ENCODE measurements around the gene ETFRF1.
A peak's percentile ranks its signal among the peaks of the same experiment; 100 is the strongest.

Gene ETFRF1

GRCh38 chr12:25195056-25195971, at the start of gene ETFRF1, which contains the start of gene DNAI7:
TSS of gene ETFRF1 (plus strand) at chr12:25195237. CDS start at chr12:25203957, 8,720 bp downstream.
TSS of gene DNAI7 (minus strand) at chr12:25195160. CDS start at chr12:25195078, 82 bp downstream.
- Histone ChIP-seq H3K4me2 (peak within 1 kb of the TSS; percentile 78), H3K27me3 (ENCODE audit: insufficient read depth, low read depth) (no peaks in the 10 kb centered on the region), H2AFZ (ENCODE audit: low read depth) (peak within 1 kb of the TSS; percentile 62), H3K4me3 (IDR thresholded peaks at IDR 0.05; ENCODE audit: insufficient read depth, low read depth, low read length) (no peak within 1 kb of the TSS), H3K4me1 (ENCODE audit: low read depth, poor library complexity, severe bottlenecking) (peaks cover 17% of the 10 kb centered on the region), H3K79me2 (ENCODE audit: insufficient read depth, low read depth) (no peaks in the 10 kb centered on the region; the same call in 1 of the 2 replicates), H4K20me1 (ENCODE audit: insufficient read depth) (no peaks in the 10 kb centered on the region), H3K36me3 (ENCODE audit: insufficient read depth) (no peaks in the 10 kb centered on the region), H3K9ac (peak within 1 kb of the TSS; percentile 79), H3K27ac (peak within 1 kb of the TSS; percentile 87)
- TF ChIP-seq CTCF (conservative IDR thresholded peaks at IDR 0.05; ENCODE audit: low read depth, low read length) = no peak

GRCh38 chr12:25146686-25147085, 48.4 kb upstream of the ETFRF1 start:
- no peak for TF ChIP-seq CTCF (conservative IDR thresholded peaks at IDR 0.05; ENCODE audit: low read depth, low read length)
- Histone ChIP-seq H3K4me1 (ENCODE audit: low read depth, poor library complexity, severe bottlenecking) (no peaks in the 10 kb centered on the region), H3K9ac (no peak overlapping the region), H3K36me3 (ENCODE audit: insufficient read depth) (no peaks in the 10 kb centered on the region), H3K27me3 (ENCODE audit: insufficient read depth, low read depth) (no peaks in the 10 kb centered on the region), H4K20me1 (ENCODE audit: insufficient read depth) (no peaks in the 10 kb centered on the region), H3K79me2 (ENCODE audit: insufficient read depth, low read depth) (no peaks in the 10 kb centered on the region), H3K27ac (no peak overlapping the region), H2AFZ (ENCODE audit: low read depth) (no peak overlapping the region), H3K4me3 (IDR thresholded peaks at IDR 0.05; ENCODE audit: insufficient read depth, low read depth, low read length) (no peak overlapping the region), H3K4me2 (no peak overlapping the region)

GRCh38 chr12:25151476-25151875, 43.6 kb upstream of the ETFRF1 start:
- Histone ChIP-seq H3K36me3 (ENCODE audit: insufficient read depth) (no peaks in the 10 kb centered on the region), H3K4me2 (no peak overlapping the region), H3K27me3 (ENCODE audit: insufficient read depth, low read depth) (no peaks in the 10 kb centered on the region), H3K27ac (no peak overlapping the region), H3K9ac (no peak overlapping the region), H2AFZ (ENCODE audit: low read depth) (no peak overlapping the region), H3K79me2 (ENCODE audit: insufficient read depth, low read depth) (no peaks in the 10 kb centered on the region), H4K20me1 (ENCODE audit: insufficient read depth) (no peaks in the 10 kb centered on the region), H3K4me1 (ENCODE audit: low read depth, poor library complexity, severe bottlenecking) (peaks cover 6% of the 10 kb centered on the region), H3K4me3 (IDR thresholded peaks at IDR 0.05; ENCODE audit: insufficient read depth, low read depth, low read length) (no peak overlapping the region)
- TF ChIP-seq CTCF (conservative IDR thresholded peaks at IDR 0.05; ENCODE audit: low read depth, low read length) = no peak

GRCh38 chr12:25152055-25152454, 43.0 kb upstream of the ETFRF1 start:
- H3K4me3 ChIP-seq (IDR thresholded peaks at IDR 0.05; ENCODE audit: insufficient read depth, low read depth, low read length) = no peak overlapping the region

More at GRCh38 chr12:25152055-25152454, 43.0 kb upstream of the ETFRF1 start:
- H3K9ac ChIP-seq = no peak overlapping the region
- H3K27ac ChIP-seq = no peak overlapping the region
- H3K27me3 ChIP-seq (ENCODE audit: insufficient read depth, low read depth) = no peaks in the 10 kb centered on the region
- no peaks in the 10 kb centered on the region for H3K36me3 ChIP-seq (ENCODE audit: insufficient read depth)
- H4K20me1 ChIP-seq (ENCODE audit: insufficient read depth) = no peaks in the 10 kb centered on the region
- H3K4me2 ChIP-seq = no peak overlapping the region
- H3K4me1 ChIP-seq (ENCODE audit: low read depth, poor library complexity, severe bottlenecking) = peaks cover 6% of the 10 kb centered on the region
- H2AFZ ChIP-seq (ENCODE audit: low read depth) = no peak overlapping the region
- no peaks in the 10 kb centered on the region for H3K79me2 ChIP-seq (ENCODE audit: insufficient read depth, low read depth)
- TF ChIP-seq CTCF (conservative IDR thresholded peaks at IDR 0.05; ENCODE audit: low read depth, low read length) = no peak
